Chondrocyte (in vitro differentiated cells): ENCODE results near the gene CUL9. TPM values are rescaled to one million over a fixed set of nuclear protein-coding genes. Genes with fewer than 3 reads are reported as not detected.

Experiments used
- DNase-seq: peaks from one replicate; pipeline ENCODE4 v3.0.0; 2021; ENCODE audit warnings: mixed read lengths, low spot score
- H3K27ac Mint-ChIP-seq: one replicate; pipeline ENCODE4 v1.8.0; 2021; ENCODE audit warnings: mild to moderate bottlenecking, moderate library complexity, mixed read lengths; ENCODE audit not compliant: unreplicated experiment
- H3K27me3 Mint-ChIP-seq: 2 replicates; pipeline ENCODE4 v1.8.0; 2021; ENCODE audit warnings: low read depth, mixed read lengths
- H3K36me3 Mint-ChIP-seq: 2 replicates; pipeline ENCODE4 v1.8.0; 2021; ENCODE audit warnings: low read depth, mixed read lengths
- H3K4me1 Mint-ChIP-seq: 2 replicates; pipeline ENCODE4 v1.8.0; 2021; ENCODE audit warnings: low read depth, mild to moderate bottlenecking, mixed read lengths
- H3K4me3 Mint-ChIP-seq: one replicate; pipeline ENCODE4 v1.8.0; 2021; ENCODE audit warnings: mild to moderate bottlenecking, moderate library complexity, mixed read lengths; ENCODE audit not compliant: unreplicated experiment
- H3K9me3 Mint-ChIP-seq: 2 replicates; pipeline ENCODE4 v1.8.0; 2021; ENCODE audit warnings: low read depth, mixed read lengths
- total RNA-seq: library from RNA; stranded (reverse); gene quantifications from 3 replicates; pipeline ENCODE4 v1.2.1, GENCODE V29; 2021
- TF ChIP-seq, protein P1 (sequence below): fragments of 200-600 bp; sonication (generic); IDR thresholded peaks from 2 replicates; pipeline ENCODE4 v1.5.0; 2021; ENCODE audit warnings: antibody characterized with exemption, mild to moderate bottlenecking, moderate library complexity

Gene CUL9
- total RNA-seq, 1 donor from 2014 or later: 19.8 TPM

DNA sequence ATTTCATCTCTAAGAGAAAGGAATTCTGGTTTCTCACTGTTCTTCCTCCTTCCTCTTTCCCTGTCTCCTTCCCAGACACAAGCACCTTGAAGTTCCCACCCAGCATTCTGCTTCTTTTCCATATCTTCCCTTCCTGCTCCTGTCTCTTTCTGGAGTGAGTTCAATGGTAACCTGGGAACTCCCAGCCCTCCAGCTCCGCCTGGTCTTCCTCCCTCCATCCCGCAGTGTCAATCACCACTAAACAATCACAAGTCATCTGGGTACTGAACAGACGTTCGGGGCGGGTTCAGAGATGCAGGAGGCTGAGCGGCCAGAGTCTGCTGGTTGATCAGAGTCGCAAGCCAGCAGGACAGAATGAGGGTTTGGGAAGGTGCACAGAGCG lies 69.0 kb downstream of the CUL9 start:
- peak; percentile 68 for DNase-seq
- H3K27ac Mint-ChIP-seq: no peak overlapping the region
- H3K36me3 Mint-ChIP-seq: no peaks in the 10 kb centered on the region
- no peaks in the 10 kb centered on the region for H3K9me3 Mint-ChIP-seq
- no peak overlapping the region for H3K4me3 Mint-ChIP-seq
- TF ChIP-seq, protein P1, sequence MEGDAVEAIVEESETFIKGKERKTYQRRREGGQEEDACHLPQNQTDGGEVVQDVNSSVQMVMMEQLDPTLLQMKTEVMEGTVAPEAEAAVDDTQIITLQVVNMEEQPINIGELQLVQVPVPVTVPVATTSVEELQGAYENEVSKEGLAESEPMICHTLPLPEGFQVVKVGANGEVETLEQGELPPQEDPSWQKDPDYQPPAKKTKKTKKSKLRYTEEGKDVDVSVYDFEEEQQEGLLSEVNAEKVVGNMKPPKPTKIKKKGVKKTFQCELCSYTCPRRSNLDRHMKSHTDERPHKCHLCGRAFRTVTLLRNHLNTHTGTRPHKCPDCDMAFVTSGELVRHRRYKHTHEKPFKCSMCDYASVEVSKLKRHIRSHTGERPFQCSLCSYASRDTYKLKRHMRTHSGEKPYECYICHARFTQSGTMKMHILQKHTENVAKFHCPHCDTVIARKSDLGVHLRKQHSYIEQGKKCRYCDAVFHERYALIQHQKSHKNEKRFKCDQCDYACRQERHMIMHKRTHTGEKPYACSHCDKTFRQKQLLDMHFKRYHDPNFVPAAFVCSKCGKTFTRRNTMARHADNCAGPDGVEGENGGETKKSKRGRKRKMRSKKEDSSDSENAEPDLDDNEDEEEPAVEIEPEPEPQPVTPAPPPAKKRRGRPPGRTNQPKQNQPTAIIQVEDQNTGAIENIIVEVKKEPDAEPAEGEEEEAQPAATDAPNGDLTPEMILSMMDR: no peak
- H3K27me3 Mint-ChIP-seq: peaks cover 17% of the 10 kb centered on the region
- peaks cover 23% of the 10 kb centered on the region for H3K4me1 Mint-ChIP-seq

DNA sequence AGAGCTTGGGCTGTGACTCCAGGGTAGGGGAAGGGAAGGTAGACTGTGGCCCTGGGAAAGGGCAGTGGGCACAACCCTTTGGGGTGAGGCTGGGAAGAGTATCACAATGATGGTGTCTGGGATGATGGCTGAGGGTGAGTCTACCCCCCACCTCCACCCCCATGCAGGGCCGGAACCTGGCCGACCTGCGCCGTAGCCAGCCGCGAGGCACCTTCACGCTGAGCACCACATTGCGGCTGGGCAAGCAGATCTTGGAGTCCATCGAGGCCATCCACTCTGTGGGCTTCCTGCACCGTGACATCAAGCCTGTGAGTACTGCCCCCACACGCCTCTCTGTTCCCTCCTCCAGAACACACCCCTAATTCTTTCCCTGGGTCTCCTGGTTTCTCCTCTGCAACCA lies 71.4 kb downstream of the CUL9 start:
- peaks cover 12% of the 10 kb centered on the region for H3K4me1 Mint-ChIP-seq
- peak; percentile 56 for DNase-seq
- no peak overlapping the region for H3K27ac Mint-ChIP-seq

DNA sequence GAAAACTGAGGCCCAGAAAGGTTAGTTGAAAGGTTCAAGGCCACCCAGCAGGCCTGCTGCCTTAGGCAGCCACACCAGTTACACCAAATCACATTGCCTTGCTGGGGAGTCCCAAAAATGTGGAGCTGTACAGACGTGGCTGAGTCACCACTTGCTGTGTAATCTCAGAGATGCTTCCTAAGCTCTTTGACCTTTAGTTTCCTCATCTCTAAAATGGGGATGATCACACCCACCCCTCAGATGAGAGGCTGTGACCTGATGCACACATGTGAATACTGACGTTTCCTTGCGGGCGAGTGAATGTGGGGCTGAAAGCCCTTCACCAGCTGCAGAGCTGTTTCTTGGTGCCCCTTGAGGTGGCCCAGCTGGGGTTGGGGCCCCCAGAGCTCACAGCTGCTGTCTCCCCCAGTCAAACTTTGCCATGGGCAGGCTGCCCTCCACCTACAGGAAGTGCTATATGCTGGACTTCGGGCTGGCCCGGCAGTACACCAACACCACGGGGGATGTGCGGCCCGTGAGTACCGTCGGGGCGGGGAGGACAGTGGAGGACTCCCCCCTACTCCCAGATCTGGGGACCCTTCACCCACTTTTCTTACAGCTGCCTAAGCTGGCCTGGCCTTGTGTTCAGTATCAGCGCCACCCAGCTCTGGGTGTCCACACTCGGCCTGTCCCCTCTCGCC lies 72.3 kb downstream of the CUL9 start:
- no peak overlapping the region for H3K27ac Mint-ChIP-seq
- H3K9me3 Mint-ChIP-seq: no peaks in the 10 kb centered on the region
- H3K4me3 Mint-ChIP-seq: no peak overlapping the region
- H3K36me3 Mint-ChIP-seq: no peaks in the 10 kb centered on the region
- peaks cover 15% of the 10 kb centered on the region for H3K27me3 Mint-ChIP-seq
- TF ChIP-seq, protein P1: no peak
- peak; percentile 79 for DNase-seq
- H3K4me1 Mint-ChIP-seq: peaks cover 12% of the 10 kb centered on the region

More for the DNA sequence above, 71.4 kb downstream of the CUL9 start:
- no peaks in the 10 kb centered on the region for H3K36me3 Mint-ChIP-seq
- peaks cover 17% of the 10 kb centered on the region for H3K27me3 Mint-ChIP-seq
- no peak overlapping the region for H3K4me3 Mint-ChIP-seq
- TF ChIP-seq, protein P1: no peak
- no peaks in the 10 kb centered on the region for H3K9me3 Mint-ChIP-seq

DNA sequence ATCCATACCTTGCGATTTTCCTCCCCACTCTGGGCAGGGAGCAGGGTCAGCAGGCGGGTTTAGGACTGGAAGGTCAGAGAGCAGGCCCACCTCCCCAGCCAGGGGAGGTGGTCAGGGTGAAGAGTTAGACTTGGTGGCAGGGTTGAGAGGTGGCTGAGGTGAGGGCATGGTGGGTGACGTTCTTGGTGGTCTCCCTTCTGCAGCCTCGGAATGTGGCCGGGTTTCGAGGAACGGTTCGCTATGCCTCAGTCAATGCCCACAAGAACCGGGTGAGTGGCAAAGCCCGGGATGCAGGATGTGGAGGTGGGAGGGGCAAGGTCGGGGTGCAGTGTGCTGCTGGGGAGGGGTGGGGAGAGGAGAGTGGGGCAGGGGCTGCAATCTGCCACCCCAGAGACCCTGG lies 72.8 kb downstream of the CUL9 start:
- no peak overlapping the region for H3K4me3 Mint-ChIP-seq
- no peaks in the 10 kb centered on the region for H3K9me3 Mint-ChIP-seq
- H3K36me3 Mint-ChIP-seq: no peaks in the 10 kb centered on the region
- no peak overlapping the region for H3K27ac Mint-ChIP-seq
- peak; percentile 65 for DNase-seq
- peaks cover 12% of the 10 kb centered on the region for H3K4me1 Mint-ChIP-seq
- TF ChIP-seq, protein P1: no peak
- peaks cover 15% of the 10 kb centered on the region for H3K27me3 Mint-ChIP-seq

DNA sequence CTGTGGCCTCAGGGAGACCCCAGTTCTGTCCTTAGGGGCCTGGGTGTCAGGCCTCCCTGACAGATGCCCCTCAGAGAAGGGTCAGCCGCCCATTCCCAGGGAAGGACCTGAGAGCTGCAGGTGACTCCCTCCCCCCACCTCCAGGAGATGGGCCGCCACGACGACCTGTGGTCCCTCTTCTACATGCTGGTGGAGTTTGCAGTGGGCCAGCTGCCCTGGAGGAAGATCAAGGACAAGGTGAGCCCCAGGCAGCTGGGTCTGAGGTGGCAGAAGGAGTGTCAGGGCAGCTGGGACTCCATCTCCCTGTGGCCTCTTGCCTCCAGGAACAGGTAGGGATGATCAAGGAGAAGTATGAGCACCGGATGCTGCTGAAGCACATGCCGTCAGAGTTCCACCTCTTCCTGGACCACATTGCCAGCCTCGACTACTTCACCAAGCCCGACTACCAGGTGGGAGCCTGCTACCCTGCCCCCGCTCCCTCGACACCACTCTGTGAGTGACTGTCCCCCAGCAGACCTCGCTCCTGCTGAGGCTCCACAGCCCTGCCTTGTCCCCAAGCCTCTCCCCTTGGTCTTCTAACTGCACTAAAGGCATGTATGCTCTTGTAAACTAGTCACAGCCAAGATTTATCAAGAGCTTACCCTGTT lies 73.5 kb downstream of the CUL9 start:
- peaks cover 15% of the 10 kb centered on the region for H3K27me3 Mint-ChIP-seq
- TF ChIP-seq, protein P1: no peak
- no peaks in the 10 kb centered on the region for H3K36me3 Mint-ChIP-seq
- no peak overlapping the region for H3K4me3 Mint-ChIP-seq
- peaks cover 12% of the 10 kb centered on the region for H3K4me1 Mint-ChIP-seq
- H3K9me3 Mint-ChIP-seq: no peaks in the 10 kb centered on the region
- no peak for DNase-seq
- no peak overlapping the region for H3K27ac Mint-ChIP-seq
